ENCODE data around the gene LRRC15. TPM values are rescaled to one million over a fixed set of nuclear protein-coding genes. Genes with fewer than 3 reads are reported as not detected.

LRRC15 gene
- total RNA-seq, 1 donor from 2014 or later, result not detected

- Mint-ChIP-seq H3K4me1 (ENCODE audit: low read depth, unreplicated experiment) (peaks cover 3% of the 10 kb centered on the region), H3K27me3 (ENCODE audit: unreplicated experiment) (peaks cover 4% of the 10 kb centered on the region), H3K9me3 (ENCODE audit: unreplicated experiment) (peaks cover 4% of the 10 kb centered on the region), H3K4me3 (ENCODE audit: unreplicated experiment) (no peak overlapping the region), H3K27ac (ENCODE audit: unreplicated experiment) (no peak overlapping the region), H3K36me3 (ENCODE audit: unreplicated experiment) (no peaks in the 10 kb centered on the region)
- no peak for DNase-seq
- TF ChIP-seq, protein P1, sequence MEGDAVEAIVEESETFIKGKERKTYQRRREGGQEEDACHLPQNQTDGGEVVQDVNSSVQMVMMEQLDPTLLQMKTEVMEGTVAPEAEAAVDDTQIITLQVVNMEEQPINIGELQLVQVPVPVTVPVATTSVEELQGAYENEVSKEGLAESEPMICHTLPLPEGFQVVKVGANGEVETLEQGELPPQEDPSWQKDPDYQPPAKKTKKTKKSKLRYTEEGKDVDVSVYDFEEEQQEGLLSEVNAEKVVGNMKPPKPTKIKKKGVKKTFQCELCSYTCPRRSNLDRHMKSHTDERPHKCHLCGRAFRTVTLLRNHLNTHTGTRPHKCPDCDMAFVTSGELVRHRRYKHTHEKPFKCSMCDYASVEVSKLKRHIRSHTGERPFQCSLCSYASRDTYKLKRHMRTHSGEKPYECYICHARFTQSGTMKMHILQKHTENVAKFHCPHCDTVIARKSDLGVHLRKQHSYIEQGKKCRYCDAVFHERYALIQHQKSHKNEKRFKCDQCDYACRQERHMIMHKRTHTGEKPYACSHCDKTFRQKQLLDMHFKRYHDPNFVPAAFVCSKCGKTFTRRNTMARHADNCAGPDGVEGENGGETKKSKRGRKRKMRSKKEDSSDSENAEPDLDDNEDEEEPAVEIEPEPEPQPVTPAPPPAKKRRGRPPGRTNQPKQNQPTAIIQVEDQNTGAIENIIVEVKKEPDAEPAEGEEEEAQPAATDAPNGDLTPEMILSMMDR (IDR thresholded peaks at IDR 0.05; ENCODE audit: partially characterized antibody, unreplicated experiment), result no peak
These were observed 4.0 kb downstream of the LRRC15 start for GRCh38 chr3:194365526-194365925.

DNA sequence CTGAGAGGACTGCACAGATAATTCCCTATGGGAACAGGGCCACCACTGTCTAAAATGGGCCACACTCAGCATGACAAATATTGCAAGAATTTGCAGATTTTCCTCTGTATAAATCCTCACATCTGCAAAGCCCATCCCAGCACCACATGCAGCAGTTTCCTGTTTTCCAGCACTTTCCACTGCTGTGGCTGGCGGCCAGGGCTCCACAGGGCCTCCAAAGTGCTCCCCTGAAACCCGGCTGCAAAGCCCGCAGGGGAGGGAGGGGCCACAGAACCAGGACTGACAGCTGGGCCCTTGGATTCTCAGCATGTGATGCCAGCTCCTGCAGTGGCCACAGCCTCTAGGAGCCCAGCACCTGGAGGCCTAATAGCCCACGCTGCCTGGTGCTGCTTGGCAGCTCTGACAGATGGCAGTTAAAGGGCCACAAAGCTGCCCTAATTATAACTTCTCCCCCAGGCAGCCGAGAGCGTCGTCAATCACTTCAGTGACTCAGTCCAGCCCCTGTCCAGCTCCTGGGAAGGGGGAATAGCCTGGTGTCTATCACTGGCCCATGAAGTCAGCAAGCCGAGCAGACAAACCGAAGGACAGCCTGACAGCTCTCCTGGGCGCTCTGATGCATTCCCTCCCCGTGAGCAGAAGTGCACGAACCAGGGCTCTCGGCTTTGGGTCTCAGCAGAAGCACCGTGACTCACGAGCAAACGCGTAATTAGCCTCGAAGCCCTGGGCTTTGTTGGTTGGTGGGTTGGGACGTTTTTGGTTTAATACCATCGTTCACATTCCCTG lies 4.7 kb downstream of the LRRC15 start:
- Mint-ChIP-seq H3K36me3 (ENCODE audit: unreplicated experiment) (peaks cover under 1% of the 10 kb centered on the region), H3K27me3 (ENCODE audit: unreplicated experiment) (peaks cover 3% of the 10 kb centered on the region), H3K4me3 (ENCODE audit: unreplicated experiment) (no peak overlapping the region), H3K4me1 (ENCODE audit: low read depth, unreplicated experiment) (peaks cover 3% of the 10 kb centered on the region), H3K9me3 (ENCODE audit: unreplicated experiment) (peaks cover 4% of the 10 kb centered on the region), H3K27ac (ENCODE audit: unreplicated experiment) (no peak overlapping the region)
- DNase-seq, result no peak
- TF ChIP-seq, protein P1 (IDR thresholded peaks at IDR 0.05; ENCODE audit: partially characterized antibody, unreplicated experiment), result no peak

- peaks cover 4% of the 10 kb centered on the region for H3K9me3 Mint-ChIP-seq (ENCODE audit: unreplicated experiment)
- no peak overlapping the region for H3K4me3 Mint-ChIP-seq (ENCODE audit: unreplicated experiment)
- TF ChIP-seq, protein P1 (IDR thresholded peaks at IDR 0.05; ENCODE audit: partially characterized antibody, unreplicated experiment), result no peak
- no peak for DNase-seq
- H3K27me3 Mint-ChIP-seq (ENCODE audit: unreplicated experiment), result peaks cover 3% of the 10 kb centered on the region
- peaks cover 3% of the 10 kb centered on the region for H3K4me1 Mint-ChIP-seq (ENCODE audit: low read depth, unreplicated experiment)
- peaks cover 4% of the 10 kb centered on the region for H3K36me3 Mint-ChIP-seq (ENCODE audit: unreplicated experiment)
- no peak overlapping the region for H3K27ac Mint-ChIP-seq (ENCODE audit: unreplicated experiment)
These were observed 5.3 kb downstream of the LRRC15 start for GRCh38 chr3:194364314-194364651.

- TF ChIP-seq, protein P1 (IDR thresholded peaks at IDR 0.05; ENCODE audit: partially characterized antibody, unreplicated experiment), result no peak
- Mint-ChIP-seq H3K9me3 (ENCODE audit: unreplicated experiment) (no peaks in the 10 kb centered on the region), H3K27me3 (ENCODE audit: unreplicated experiment) (peaks cover 9% of the 10 kb centered on the region), H3K4me1 (ENCODE audit: low read depth, unreplicated experiment) (no peaks in the 10 kb centered on the region), H3K4me3 (ENCODE audit: unreplicated experiment) (no peak overlapping the region), H3K27ac (ENCODE audit: unreplicated experiment) (no peak overlapping the region), H3K36me3 (ENCODE audit: unreplicated experiment) (peaks cover 4% of the 10 kb centered on the region)
- no peak for DNase-seq
These were observed 9.0 kb downstream of the LRRC15 start for GRCh38 chr3:194360568-194360967.

- no peak for DNase-seq
- H3K4me1 Mint-ChIP-seq (ENCODE audit: low read depth, unreplicated experiment), result no peaks in the 10 kb centered on the region
- peaks cover 4% of the 10 kb centered on the region for H3K36me3 Mint-ChIP-seq (ENCODE audit: unreplicated experiment)
- no peaks in the 10 kb centered on the region for H3K9me3 Mint-ChIP-seq (ENCODE audit: unreplicated experiment)
- no peak overlapping the region for H3K4me3 Mint-ChIP-seq (ENCODE audit: unreplicated experiment)
- H3K27me3 Mint-ChIP-seq (ENCODE audit: unreplicated experiment), result peaks cover 9% of the 10 kb centered on the region
- TF ChIP-seq, protein P1 (IDR thresholded peaks at IDR 0.05; ENCODE audit: partially characterized antibody, unreplicated experiment), result no peak
- H3K27ac Mint-ChIP-seq (ENCODE audit: unreplicated experiment), result no peak overlapping the region
These were observed 11.9 kb downstream of the LRRC15 start for GRCh38 chr3:194357681-194358080.
